Activated naive CD4-positive, alpha-beta T cell treated with anti-CD3 and anti-CD28 coated beads for 36 hours (primary cell): Measurements from ENCODE around the gene UBALD2. TPM values are rescaled to one million over a fixed set of nuclear protein-coding genes. Genes with fewer than 3 reads are reported as not detected.
"Not testable (repeated sequence)": the region's sequence is repeated elsewhere in the genome, so short reads cannot be mapped to it uniquely, and the experiment has no call there.

Experiments
- CTCF ChIA-PET: fragments of 350-600 bp; sonication (Branson Sonifier 250); formaldehyde crosslinking; loops from one replicate; lab custom pipeline; 2021; ENCODE audit warnings: antibody characterized with exemption; lab: Charles Lee
- DNase-seq: peaks from one replicate; pipeline ENCODE4 v3.0.0-alpha.2; 2020
- H3K27ac Mint-ChIP-seq: one replicate; pipeline ENCODE4 v1.8.0; 2021; ENCODE audit warnings: mild to moderate bottlenecking, mixed read lengths
- H3K27me3 Mint-ChIP-seq: one replicate; pipeline ENCODE4 v1.8.0; 2021; ENCODE audit warnings: low read depth, mixed read lengths
- H3K36me3 Mint-ChIP-seq: one replicate; pipeline ENCODE4 v1.8.0; 2021; ENCODE audit warnings: low read depth, mixed read lengths
- H3K4me1 Mint-ChIP-seq: one replicate; pipeline ENCODE4 v1.8.0; 2021; ENCODE audit warnings: low read depth, mixed read lengths
- H3K4me3 Mint-ChIP-seq: one replicate; pipeline ENCODE4 v1.8.0; 2021; ENCODE audit warnings: mild to moderate bottlenecking, moderate library complexity, mixed read lengths
- H3K9me3 Mint-ChIP-seq: one replicate; pipeline ENCODE4 v1.8.0; 2021; ENCODE audit warnings: mixed read lengths
- intact Hi-C: fragments of 100-400 bp; cut with micrococcal nuclease; formaldehyde crosslinking; loops from one replicate; pipeline ENCODE4 v1.15.1; 2023
- total RNA-seq, 2 experiments: library from RNA; stranded (reverse); gene quantifications; one replicate each; pipeline ENCODE4 v1.2.3, GENCODE V29; 2021

UBALD2 gene
- total RNA-seq, 2 experiments from 2014 or later, result 467 to 472 TPM

- H3K4me3 Mint-ChIP-seq, result no peak overlapping the region
- H3K4me1 Mint-ChIP-seq, result no peaks in the 10 kb centered on the region
- H3K36me3 Mint-ChIP-seq, result no peaks in the 10 kb centered on the region
- DNase-seq, result no peak
- H3K27me3 Mint-ChIP-seq, result no peaks in the 10 kb centered on the region
- H3K27ac Mint-ChIP-seq, result no peak overlapping the region
- intact Hi-C loops, result no loop called here
- H3K9me3 Mint-ChIP-seq, result no peaks in the 10 kb centered on the region
- CTCF ChIA-PET, result no interaction called here
These were observed 28.0 kb downstream of the UBALD2 start for GRCh38 chr17:76293106-76293505.

GRCh38 chr17:76296186-76296585, 31.0 kb downstream of the UBALD2 start:
- no peak for DNase-seq
- Mint-ChIP-seq H3K4me3 (no peak overlapping the region), H3K9me3 (no peaks in the 10 kb centered on the region), H3K36me3 (no peaks in the 10 kb centered on the region), H3K27ac (no peak overlapping the region), H3K4me1 (peaks cover 2% of the 10 kb centered on the region), H3K27me3 (no peaks in the 10 kb centered on the region)
- intact Hi-C loops, result no loop called here
- CTCF ChIA-PET, result interaction anchor here (0.6 to 1.5 kb wide), 4 partner anchors 9 to 291 kb away, joined by 3 to 7 read pairs (median 5); no protein-coding TSS in a partner anchor

GRCh38 chr17:76296889-76297288, 31.7 kb downstream of the UBALD2 start:
- no peak for DNase-seq
- Mint-ChIP-seq H3K4me1 (peaks cover 2% of the 10 kb centered on the region), H3K4me3 (no peak overlapping the region), H3K27me3 (no peaks in the 10 kb centered on the region), H3K36me3 (no peaks in the 10 kb centered on the region), H3K9me3 (no peaks in the 10 kb centered on the region), H3K27ac (no peak overlapping the region)
- intact Hi-C loops, result no loop called here
- CTCF ChIA-PET, result interaction anchor here (1.2 to 9.4 kb wide), 5 partner anchors 13 to 282 kb away, joined by 3 to 113 read pairs (median 20); no protein-coding TSS in a partner anchor

GRCh38 chr17:76297436-76297835, 32.3 kb downstream of the UBALD2 start:
- Mint-ChIP-seq H3K27ac (no peak overlapping the region), H3K4me1 (peaks cover 2% of the 10 kb centered on the region), H3K4me3 (no peak overlapping the region), H3K27me3 (no peaks in the 10 kb centered on the region), H3K36me3 (no peaks in the 10 kb centered on the region), H3K9me3 (no peaks in the 10 kb centered on the region)
- CTCF ChIA-PET, result interaction anchor here (0.5 to 9.4 kb wide), 9 partner anchors 9 to 375 kb away, joined by 3 to 113 read pairs (median 20); no protein-coding TSS in a partner anchor
- intact Hi-C loops, result no loop called here
- no peak for DNase-seq

GRCh38 chr17:76304226-76305134, 39.3 kb downstream of the UBALD2 start:
- CTCF ChIA-PET, result interaction anchor here (0.6 to 9.4 kb wide), 12 partner anchors 25 to 443 kb away, joined by 3 to 113 read pairs (median 4); partner anchors contain the start of gene SPHK1
- H3K9me3 Mint-ChIP-seq, result no peaks in the 10 kb centered on the region
- intact Hi-C loops, result no loop called here

GRCh38 chr17:76305135-76305454, 39.9 kb downstream of the UBALD2 start:
- DNase-seq, H3K27ac Mint-ChIP-seq, H3K27me3 Mint-ChIP-seq, H3K4me1 Mint-ChIP-seq, H3K9me3 Mint-ChIP-seq, H3K4me3 Mint-ChIP-seq, H3K36me3 Mint-ChIP-seq, intact Hi-C loops: not testable (repeated sequence)
- CTCF ChIA-PET, result interaction anchor here (0.6 to 9.4 kb wide), 7 partner anchors 80 to 443 kb away, joined by 3 to 113 read pairs (median 5); partner anchors contain the start of gene SPHK1

More at GRCh38 chr17:76304226-76305134, 39.3 kb downstream of the UBALD2 start:
- no peak for DNase-seq
- Mint-ChIP-seq H3K36me3 (peaks cover 2% of the 10 kb centered on the region), H3K27ac (no peak overlapping the region), H3K4me3 (no peak overlapping the region), H3K27me3 (no peaks in the 10 kb centered on the region), H3K4me1 (no peaks in the 10 kb centered on the region)

- intact Hi-C loops, result no loop called here
- DNase-seq, result no peak
- H3K9me3 Mint-ChIP-seq, result no peaks in the 10 kb centered on the region
- CTCF ChIA-PET, result interaction anchor here (0.6 to 2.9 kb wide), 5 partner anchors 9 to 216 kb away, joined by 3 to 16 read pairs (median 3); no protein-coding TSS in a partner anchor
- no peaks in the 10 kb centered on the region for H3K4me1 Mint-ChIP-seq
- H3K27me3 Mint-ChIP-seq, result no peaks in the 10 kb centered on the region
- H3K36me3 Mint-ChIP-seq, result peaks cover 6% of the 10 kb centered on the region
- H3K4me3 Mint-ChIP-seq, result no peak overlapping the region
- H3K27ac Mint-ChIP-seq, result no peak overlapping the region
These were observed 42.3 kb downstream of the UBALD2 start for GRCh38 chr17:76307299-76307965.

GRCh38 chr17:76307966-76308338, 42.8 kb downstream of the UBALD2 start, which contains the start of gene QRICH2:
TSS of gene QRICH2 (minus strand) at chr17:76308276. CDS start at chr17:76307998, 278 bp downstream.
- no peaks in the 10 kb centered on the region for H3K4me1 Mint-ChIP-seq
- intact Hi-C loops, result no loop called here
- H3K27ac Mint-ChIP-seq, result no peak within 1 kb of the TSS
- H3K36me3 Mint-ChIP-seq, result peaks cover 6% of the 10 kb centered on the region
- no peak for DNase-seq
- no peak within 1 kb of the TSS for H3K4me3 Mint-ChIP-seq
- CTCF ChIA-PET, result interaction anchor here (1.1 to 2.9 kb wide), 2 partner anchors 9 to 90 kb away, joined by 3 to 16 read pairs; no protein-coding TSS in a partner anchor
- no peaks in the 10 kb centered on the region for H3K27me3 Mint-ChIP-seq
- no peaks in the 10 kb centered on the region for H3K9me3 Mint-ChIP-seq

- H3K27me3 Mint-ChIP-seq, result no peaks in the 10 kb centered on the region
- H3K27ac Mint-ChIP-seq, result no peak overlapping the region
- CTCF ChIA-PET, result interaction anchor here (1.1 to 3.3 kb wide), 4 partner anchors 10 to 89 kb away, joined by 5 to 20 read pairs (median 18); no protein-coding TSS in a partner anchor
- intact Hi-C loops, result no loop called here
- H3K4me3 Mint-ChIP-seq, result no peak overlapping the region
- DNase-seq, result no peak
- peaks cover 10% of the 10 kb centered on the region for H3K36me3 Mint-ChIP-seq
- H3K9me3 Mint-ChIP-seq, result no peaks in the 10 kb centered on the region
- no peaks in the 10 kb centered on the region for H3K4me1 Mint-ChIP-seq
These were observed 44.3 kb downstream of the UBALD2 start for GRCh38 chr17:76309461-76309860.

- intact Hi-C loops, result no loop called here
- Mint-ChIP-seq H3K4me1 (no peaks in the 10 kb centered on the region), H3K36me3 (peaks cover 10% of the 10 kb centered on the region), H3K27ac (no peak overlapping the region), H3K4me3 (no peak overlapping the region), H3K9me3 (no peaks in the 10 kb centered on the region), H3K27me3 (no peaks in the 10 kb centered on the region)
- CTCF ChIA-PET, result no interaction called here
- DNase-seq, result no peak
These were observed 47.6 kb downstream of the UBALD2 start for GRCh38 chr17:76312735-76313134.

GRCh38 chr17:76314392-76315227, 49.5 kb downstream of the UBALD2 start:
- Mint-ChIP-seq H3K4me3 (no peak overlapping the region), H3K36me3 (peaks cover 8% of the 10 kb centered on the region), H3K27me3 (no peaks in the 10 kb centered on the region), H3K27ac (no peak overlapping the region), H3K9me3 (no peaks in the 10 kb centered on the region), H3K4me1 (no peaks in the 10 kb centered on the region)
- no peak for DNase-seq
- CTCF ChIA-PET, result interaction anchor here (0.7 kb wide), 1 partner anchor 95 kb away, joined by 3 read pairs; no protein-coding TSS in a partner anchor
- intact Hi-C loops, result no loop called here
